Measurements from ENCODE around the gene CTDP1.

DNA sequence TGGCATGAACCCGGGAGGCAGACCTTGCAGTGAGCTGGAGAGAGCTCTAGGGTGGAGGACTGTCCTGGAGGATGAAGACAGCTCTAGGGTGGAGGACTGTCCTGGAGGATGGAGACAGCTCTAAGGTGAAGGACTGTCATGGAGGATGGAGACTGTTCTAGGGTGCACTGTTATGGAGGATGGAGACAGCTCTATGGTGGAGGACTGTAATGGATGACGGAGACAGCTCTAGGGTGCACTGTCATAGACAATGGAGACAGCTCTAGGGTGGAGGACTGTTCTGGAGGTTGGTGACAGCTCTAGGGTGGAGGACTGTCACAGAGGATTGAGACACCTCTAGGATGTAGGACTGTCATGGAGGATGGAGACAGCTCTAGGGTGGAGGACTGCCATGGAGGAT is 97.1 kb downstream of the CTDP1 start:
- TF ChIP-seq ZNF747 (tag by site-specific recombination; IDR thresholded peaks at IDR 0.05), result no peak
- TF ChIP-seq, protein P1, sequence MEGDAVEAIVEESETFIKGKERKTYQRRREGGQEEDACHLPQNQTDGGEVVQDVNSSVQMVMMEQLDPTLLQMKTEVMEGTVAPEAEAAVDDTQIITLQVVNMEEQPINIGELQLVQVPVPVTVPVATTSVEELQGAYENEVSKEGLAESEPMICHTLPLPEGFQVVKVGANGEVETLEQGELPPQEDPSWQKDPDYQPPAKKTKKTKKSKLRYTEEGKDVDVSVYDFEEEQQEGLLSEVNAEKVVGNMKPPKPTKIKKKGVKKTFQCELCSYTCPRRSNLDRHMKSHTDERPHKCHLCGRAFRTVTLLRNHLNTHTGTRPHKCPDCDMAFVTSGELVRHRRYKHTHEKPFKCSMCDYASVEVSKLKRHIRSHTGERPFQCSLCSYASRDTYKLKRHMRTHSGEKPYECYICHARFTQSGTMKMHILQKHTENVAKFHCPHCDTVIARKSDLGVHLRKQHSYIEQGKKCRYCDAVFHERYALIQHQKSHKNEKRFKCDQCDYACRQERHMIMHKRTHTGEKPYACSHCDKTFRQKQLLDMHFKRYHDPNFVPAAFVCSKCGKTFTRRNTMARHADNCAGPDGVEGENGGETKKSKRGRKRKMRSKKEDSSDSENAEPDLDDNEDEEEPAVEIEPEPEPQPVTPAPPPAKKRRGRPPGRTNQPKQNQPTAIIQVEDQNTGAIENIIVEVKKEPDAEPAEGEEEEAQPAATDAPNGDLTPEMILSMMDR (tag by site-specific recombination; IDR thresholded peaks at IDR 0.05), result no peak
- TF ChIP-seq GLI4 (tag by site-specific recombination; IDR thresholded peaks at IDR 0.05), result no peak
- TF ChIP-seq ZBTB21 (tag by site-specific recombination; IDR thresholded peaks at IDR 0.05), result no peak
- TF ChIP-seq ZBTB17 (tag by site-specific recombination; IDR thresholded peaks at IDR 0.05), result no peak
- TF ChIP-seq, protein P2, sequence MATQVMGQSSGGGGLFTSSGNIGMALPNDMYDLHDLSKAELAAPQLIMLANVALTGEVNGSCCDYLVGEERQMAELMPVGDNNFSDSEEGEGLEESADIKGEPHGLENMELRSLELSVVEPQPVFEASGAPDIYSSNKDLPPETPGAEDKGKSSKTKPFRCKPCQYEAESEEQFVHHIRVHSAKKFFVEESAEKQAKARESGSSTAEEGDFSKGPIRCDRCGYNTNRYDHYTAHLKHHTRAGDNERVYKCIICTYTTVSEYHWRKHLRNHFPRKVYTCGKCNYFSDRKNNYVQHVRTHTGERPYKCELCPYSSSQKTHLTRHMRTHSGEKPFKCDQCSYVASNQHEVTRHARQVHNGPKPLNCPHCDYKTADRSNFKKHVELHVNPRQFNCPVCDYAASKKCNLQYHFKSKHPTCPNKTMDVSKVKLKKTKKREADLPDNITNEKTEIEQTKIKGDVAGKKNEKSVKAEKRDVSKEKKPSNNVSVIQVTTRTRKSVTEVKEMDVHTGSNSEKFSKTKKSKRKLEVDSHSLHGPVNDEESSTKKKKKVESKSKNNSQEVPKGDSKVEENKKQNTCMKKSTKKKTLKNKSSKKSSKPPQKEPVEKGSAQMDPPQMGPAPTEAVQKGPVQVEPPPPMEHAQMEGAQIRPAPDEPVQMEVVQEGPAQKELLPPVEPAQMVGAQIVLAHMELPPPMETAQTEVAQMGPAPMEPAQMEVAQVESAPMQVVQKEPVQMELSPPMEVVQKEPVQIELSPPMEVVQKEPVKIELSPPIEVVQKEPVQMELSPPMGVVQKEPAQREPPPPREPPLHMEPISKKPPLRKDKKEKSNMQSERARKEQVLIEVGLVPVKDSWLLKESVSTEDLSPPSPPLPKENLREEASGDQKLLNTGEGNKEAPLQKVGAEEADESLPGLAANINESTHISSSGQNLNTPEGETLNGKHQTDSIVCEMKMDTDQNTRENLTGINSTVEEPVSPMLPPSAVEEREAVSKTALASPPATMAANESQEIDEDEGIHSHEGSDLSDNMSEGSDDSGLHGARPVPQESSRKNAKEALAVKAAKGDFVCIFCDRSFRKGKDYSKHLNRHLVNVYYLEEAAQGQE (tag by site-specific recombination; IDR thresholded peaks at IDR 0.05), result no peak
- TF ChIP-seq, protein P3, sequence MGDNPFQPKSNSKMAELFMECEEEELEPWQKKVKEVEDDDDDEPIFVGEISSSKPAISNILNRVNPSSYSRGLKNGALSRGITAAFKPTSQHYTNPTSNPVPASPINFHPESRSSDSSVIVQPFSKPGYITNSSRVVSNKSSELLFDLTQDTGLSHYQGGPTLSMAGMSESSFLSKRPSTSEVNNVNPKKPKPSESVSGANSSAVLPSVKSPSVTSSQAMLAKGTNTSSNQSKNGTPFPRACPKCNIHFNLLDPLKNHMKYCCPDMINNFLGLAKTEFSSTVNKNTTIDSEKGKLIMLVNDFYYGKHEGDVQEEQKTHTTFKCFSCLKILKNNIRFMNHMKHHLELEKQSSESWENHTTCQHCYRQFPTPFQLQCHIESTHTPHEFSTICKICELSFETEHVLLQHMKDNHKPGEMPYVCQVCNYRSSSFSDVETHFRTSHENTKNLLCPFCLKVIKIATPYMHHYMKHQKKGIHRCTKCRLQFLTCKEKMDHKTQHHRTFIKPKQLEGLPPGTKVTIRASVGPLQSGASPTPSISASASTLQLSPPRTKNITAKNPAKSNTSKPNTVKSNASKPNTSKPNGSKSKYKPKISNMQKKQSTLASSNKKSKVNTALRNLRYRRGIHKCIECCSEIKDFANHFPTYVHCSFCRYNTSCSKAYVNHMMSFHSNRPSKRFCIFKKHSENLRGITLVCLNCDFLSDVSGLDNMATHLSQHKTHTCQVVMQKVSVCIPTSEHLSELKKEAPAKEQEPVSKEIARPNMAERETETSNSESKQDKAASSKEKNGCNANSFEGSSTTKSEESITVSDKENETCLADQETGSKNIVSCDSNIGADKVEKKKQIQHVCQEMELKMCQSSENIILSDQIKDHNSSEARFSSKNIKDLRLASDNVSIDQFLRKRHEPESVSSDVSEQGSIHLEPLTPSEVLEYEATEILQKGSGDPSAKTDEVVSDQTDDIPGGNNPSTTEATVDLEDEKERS (tag by site-specific recombination; IDR thresholded peaks at IDR 0.05), result no peak

Data from HEK293 (cell line).